ENCODE results near the gene PRRT1B.

GRCh38 chr9:131516100-131516499 is 29.2 kb upstream of the PRRT1B start:
- TF ChIP-seq EZH2 (IDR thresholded peaks at IDR 0.05; ENCODE audit: insufficient read depth, poor library complexity, severe bottlenecking) (no peak), EZH2phosphoT487 (IDR thresholded peaks at IDR 0.05; ENCODE audit: insufficient read depth, low read depth) (no peak)
